WTC11 (cell line): ENCODE measurements around the gene DPP4. TPM values are rescaled to one million over a fixed set of nuclear protein-coding genes. Genes with fewer than 3 reads are reported as not detected.

ENCODE experiments used
- ATAC-seq: fragments of 200-7000 bp; cut with Tn5 transposase; 2 replicates; pipeline ENCODE4 v1.10.0; 2021; ENCODE audit warnings: mild to moderate bottlenecking, moderate library complexity
- CTCF ChIA-PET: fragments of 300-600 bp; sonication (Branson Sonifier 250); formaldehyde crosslinking; loops from one replicate; lab custom pipeline; 2021; ENCODE audit warnings: antibody characterized with exemption; lab: Charles Lee
- POLR2A ChIA-PET: fragments of 350-600 bp; sonication (Branson Sonifier 250); formaldehyde crosslinking; loops from one replicate; lab custom pipeline; 2021; ENCODE audit warnings: antibody characterized with exemption; lab: Charles Lee
- DNase-seq: peaks from one replicate; pipeline ENCODE4 v3.0.0; 2021; ENCODE audit warnings: low spot score
- H3K27ac Mint-ChIP-seq: 2 replicates; pipeline ENCODE4 v1.8.0; 2021; ENCODE audit warnings: mixed read lengths
- H3K27me3 Mint-ChIP-seq: 2 replicates; pipeline ENCODE4 v1.8.0; 2021; ENCODE audit warnings: low read depth, mild to moderate bottlenecking, moderate library complexity, mixed read lengths
- H3K36me3 Mint-ChIP-seq: 2 replicates; pipeline ENCODE4 v1.8.0; 2021; ENCODE audit warnings: mixed read lengths
- H3K4me1 Mint-ChIP-seq: 2 replicates; pipeline ENCODE4 v1.8.0; 2022; ENCODE audit warnings: mixed read lengths
- H3K4me3 Mint-ChIP-seq: 2 replicates; pipeline ENCODE4 v1.8.0; 2021; ENCODE audit warnings: mild to moderate bottlenecking, moderate library complexity, mixed read lengths
- H3K9me3 Mint-ChIP-seq: 2 replicates; pipeline ENCODE4 v1.8.0; 2021; ENCODE audit warnings: mixed read lengths
- CDX4 ChIP-seq: fragments of 250-450 bp; sonication (Bioruptor Pico); IDR thresholded peaks from 2 replicates; pipeline ENCODE4 v1.9.0; 2021; ENCODE audit warnings: moderate library complexity, mild to moderate bottlenecking, inconsistent platforms, borderline replicate concordance
- CREM ChIP-seq: sonication (generic); formaldehyde crosslinking; IDR thresholded peaks from 2 replicates; pipeline ENCODE4 v1.8.1; 2022; ENCODE audit warnings: mild to moderate bottlenecking, missing genetic modification reagents, moderate library complexity
- ERG ChIP-seq: fragments of 250-450 bp; sonication (Bioruptor Pico); IDR thresholded peaks from 2 replicates; pipeline ENCODE4 v1.8.0; 2021; ENCODE audit warnings: mild to moderate bottlenecking
- ESRRA ChIP-seq: sonication (generic); formaldehyde crosslinking; IDR thresholded peaks from 2 replicates; pipeline ENCODE4 v1.8.1; 2022; ENCODE audit warnings: mild to moderate bottlenecking, missing genetic modification reagents, borderline replicate concordance
- FOXK1 ChIP-seq: sonication (generic); formaldehyde crosslinking; IDR thresholded peaks from 2 replicates; pipeline ENCODE4 v1.8.0; 2022; ENCODE audit warnings: mild to moderate bottlenecking, moderate library complexity, missing genetic modification reagents
- FOXP4 ChIP-seq: sonication (generic); formaldehyde crosslinking; IDR thresholded peaks from 2 replicates; pipeline ENCODE4 v1.8.0; 2022; ENCODE audit warnings: mild to moderate bottlenecking, missing genetic modification reagents
- GTF2I ChIP-seq: fragments of 250-450 bp; sonication (Bioruptor Pico); conservative IDR thresholded peaks from 2 replicates; pipeline ENCODE4 v1.4.0; 2021; ENCODE audit warnings: mild to moderate bottlenecking
- HMGA2 ChIP-seq: fragments of 250-450 bp; sonication (Bioruptor Pico); IDR thresholded peaks from 2 replicates; pipeline ENCODE4 v1.4.0; 2021; ENCODE audit warnings: mild to moderate bottlenecking, moderate library complexity
- JUN ChIP-seq: sonication (generic); formaldehyde crosslinking; IDR thresholded peaks from 2 replicates; pipeline ENCODE4 v1.8.0; 2023; ENCODE audit warnings: mild to moderate bottlenecking, missing genetic modification reagents
- KAT7 ChIP-seq: sonication (generic); formaldehyde crosslinking; IDR thresholded peaks from 2 replicates; pipeline ENCODE4 v1.8.1; 2023; ENCODE audit warnings: missing genetic modification reagents, mild to moderate bottlenecking, borderline replicate concordance
- MXD4 ChIP-seq: fragments of 250-450 bp; sonication (Bioruptor Pico); IDR thresholded peaks from 2 replicates; pipeline ENCODE4 v1.8.0; 2021; ENCODE audit warnings: mild to moderate bottlenecking, moderate library complexity, borderline replicate concordance
- NFE2L1 ChIP-seq: sonication (generic); formaldehyde crosslinking; IDR thresholded peaks from 2 replicates; pipeline ENCODE4 v1.8.1; 2023; ENCODE audit warnings: missing genetic modification reagents
- NR3C1 ChIP-seq: sonication (generic); formaldehyde crosslinking; conservative IDR thresholded peaks from 2 replicates; pipeline ENCODE4 v1.8.1; 2023; ENCODE audit warnings: low read depth, mild to moderate bottlenecking, missing genetic modification reagents
- PREB ChIP-seq: sonication (generic); formaldehyde crosslinking; IDR thresholded peaks from 2 replicates; pipeline ENCODE4 v1.8.1; 2022; ENCODE audit warnings: mild to moderate bottlenecking, missing genetic modification reagents, moderate library complexity, borderline replicate concordance
- SP1 ChIP-seq: sonication (generic); formaldehyde crosslinking; conservative IDR thresholded peaks from 2 replicates; pipeline ENCODE4 v1.8.1; 2022; ENCODE audit warnings: missing genetic modification reagents
- TCF7 ChIP-seq: sonication (generic); formaldehyde crosslinking; IDR thresholded peaks from 2 replicates; pipeline ENCODE4 v1.8.0; 2022; ENCODE audit warnings: mild to moderate bottlenecking, low read depth, missing genetic modification reagents, moderate library complexity
- TEAD4 ChIP-seq: sonication (generic); formaldehyde crosslinking; IDR thresholded peaks from 2 replicates; pipeline ENCODE4 v1.8.0; 2022; ENCODE audit warnings: mild to moderate bottlenecking, missing genetic modification reagents
- USF1 ChIP-seq: sonication (generic); formaldehyde crosslinking; IDR thresholded peaks from 2 replicates; pipeline ENCODE4 v1.8.0; 2022; ENCODE audit warnings: mild to moderate bottlenecking, missing genetic modification reagents
- ZBTB21 ChIP-seq: sonication (generic); formaldehyde crosslinking; IDR thresholded peaks from 2 replicates; pipeline ENCODE4 v1.8.1; 2023; ENCODE audit warnings: mild to moderate bottlenecking, missing genetic modification reagents, borderline replicate concordance
- ZNF219 ChIP-seq: sonication (generic); formaldehyde crosslinking; IDR thresholded peaks from 2 replicates; pipeline ENCODE4 v1.8.0; 2023; ENCODE audit warnings: missing genetic modification reagents, mild to moderate bottlenecking, borderline replicate concordance
- ZNF263 ChIP-seq: sonication (generic); formaldehyde crosslinking; IDR thresholded peaks from 2 replicates; pipeline ENCODE4 v1.8.1; 2022; ENCODE audit warnings: low read depth, mild to moderate bottlenecking, moderate library complexity, missing genetic modification reagents
- ZNF423 ChIP-seq: fragments of 250-450 bp; sonication (Bioruptor Pico); IDR thresholded peaks from 2 replicates; pipeline ENCODE4 v2.1.2; 2022; ENCODE audit warnings: mild to moderate bottlenecking, moderate library complexity
- ZNF671 ChIP-seq: fragments of 250-450 bp; sonication (Bioruptor Pico); IDR thresholded peaks from 2 replicates; pipeline ENCODE4 v1.8.0; 2021; ENCODE audit warnings: mild to moderate bottlenecking
- ZSCAN18 ChIP-seq: fragments of 250-450 bp; sonication (Bioruptor Pico); IDR thresholded peaks from 2 replicates; pipeline ENCODE4 v2.1.2; 2022; ENCODE audit warnings: mild to moderate bottlenecking, moderate library complexity
- total RNA-seq: library from RNA; stranded (reverse); gene quantifications from 3 replicates; pipeline ENCODE4 v1.2.3, GENCODE V29; 2021

Gene DPP4
- total RNA-seq, 1 experiment from 2014 or later: 3.6 TPM

GRCh38 chr2:162072976-162073887 lies 783 bp downstream of the DPP4 start:
- ChIA-PET CTCF (no interaction called here), POLR2A (no interaction called here)
- DNase-seq (peak; percentile 17), ATAC-seq (peak; percentile 39)
- Mint-ChIP-seq H3K9me3 (peaks cover 12% of the 10 kb centered on the region), H3K4me3 (peak overlapping the region; percentile 89), H3K27ac (no peak overlapping the region), H3K36me3 (peaks cover 5% of the 10 kb centered on the region), H3K27me3 (peaks cover 40% of the 10 kb centered on the region), H3K4me1 (peaks cover 37% of the 10 kb centered on the region)
- TF ChIP-seq ERG: no peak
- no peak for TF ChIP-seq FOXK1 (CRISPR knock-in tag)
- TF ChIP-seq PREB (CRISPR knock-in tag): no peak
- no peak for TF ChIP-seq TCF7 (CRISPR knock-in tag)
- no peak for TF ChIP-seq ESRRA (CRISPR knock-in tag)
- TF ChIP-seq ZNF423 (CRISPR knock-in tag): no peak
- TF ChIP-seq JUN (CRISPR knock-in tag): no peak
- no peak for TF ChIP-seq CREM (CRISPR knock-in tag)
- no peak for TF ChIP-seq SP1 (CRISPR knock-in tag)
- TF ChIP-seq ZSCAN18: no peak
- 0 out of 2 replicates have a peak, but pooled peaks have one; percentile 10 for TF ChIP-seq ZNF263 (CRISPR knock-in tag)
- no peak for TF ChIP-seq USF1
- 0 out of 2 replicates have a peak, but pooled peaks have one; percentile 32 for TF ChIP-seq NFE2L1 (CRISPR knock-in tag)

- DNase-seq (no peak), ATAC-seq (no peak)
- no peak for TF ChIP-seq FOXP4 (CRISPR knock-in tag)
- no peak for TF ChIP-seq HMGA2 (CRISPR knock-in tag)
- TF ChIP-seq NR3C1 (CRISPR knock-in tag): no peak
- TF ChIP-seq ZNF671 (CRISPR knock-in tag): no peak
- TF ChIP-seq ZBTB21: no peak
- no peak for TF ChIP-seq TCF7 (CRISPR knock-in tag)
- TF ChIP-seq TEAD4 (CRISPR knock-in tag): no peak
- no peak for TF ChIP-seq GTF2I (CRISPR knock-in tag)
- TF ChIP-seq MXD4 (CRISPR knock-in tag): no peak
- no peak for TF ChIP-seq ZNF219 (CRISPR knock-in tag)
- TF ChIP-seq CDX4 (CRISPR knock-in tag): no peak
- no peak for TF ChIP-seq KAT7
- Mint-ChIP-seq H3K36me3 (no peaks in the 10 kb centered on the region), H3K27ac (no peak overlapping the region), H3K9me3 (0 out of 2 replicates have a peak, but pooled peaks cover 4% of the 10 kb centered on the region), H3K27me3 (peaks cover 40% of the 10 kb centered on the region), H3K4me1 (peaks cover 37% of the 10 kb centered on the region), H3K4me3 (no peak overlapping the region)
- ChIA-PET CTCF (interaction anchor here (0.5 kb wide), 1 partner anchor 263 kb away, joined by 4 read pairs; no protein-coding TSS in a partner anchor), POLR2A (no interaction called here)
Observed at GRCh38 chr2:162072181-162072702, 1.8 kb downstream of the DPP4 start.
